Astrocyte (in vitro differentiated cells and primary cell): Measurements from ENCODE around the gene ANKH.

ENCODE experiments used
- CTCF ChIP-seq: IDR thresholded peaks from 2 replicates; pipeline ENCODE4 v1.5.1; 2011; ENCODE audit warnings: low read depth, mild to moderate bottlenecking, inconsistent platforms, low read length, moderate library complexity; ENCODE audit not compliant: insufficient read depth
- EZH2 ChIP-seq: IDR thresholded peaks from 2 replicates; pipeline ENCODE4 v1.6.1; 2012; ENCODE audit warnings: mild to moderate bottlenecking, low read length, inconsistent platforms; ENCODE audit not compliant: insufficient read depth

- TF ChIP-seq CTCF (no peak), EZH2 (no peak)
Observed at GRCh38 chr5:14759744-14760547, 111.6 kb downstream of the ANKH start.
